NB4 (cell line): Measurements from ENCODE around the gene CTU2.

Experiments
- DNase-seq: peaks from one replicate; pipeline ENCODE4 v3.0.0; 2010; ENCODE audit warnings: low read depth
- H3K4me3 ChIP-seq: one replicate; pipeline ENCODE4 v1.5.1; 2011; ENCODE audit warnings: mild to moderate bottlenecking, low read depth, low read length, moderate library complexity
- CTCF ChIP-seq: IDR thresholded peaks from one replicate; pipeline ENCODE4 v1.5.1; 2012; ENCODE audit warnings: low read depth, low read length
- MAX ChIP-seq: IDR thresholded peaks from 2 replicates; pipeline ENCODE4 v1.6.1; 2011; ENCODE audit warnings: low read depth, low read length
- MYC ChIP-seq: IDR thresholded peaks from 2 replicates; pipeline ENCODE4 v1.6.1; 2011; ENCODE audit warnings: low read depth, low read length
- POLR2A ChIP-seq: IDR thresholded peaks from 2 replicates; pipeline ENCODE4 v1.6.1; 2011; ENCODE audit warnings: mild to moderate bottlenecking; ENCODE audit not compliant: insufficient read length; ENCODE audit errors: extremely low read depth

Gene CTU2

GRCh38 chr16:88732172-88732960 lies 26.1 kb downstream of the CTU2 start:
- TF ChIP-seq CTCF (no peak), MYC (no peak), POLR2A (no peak), MAX (no peak)
- no peak for DNase-seq
- no peak overlapping the region for H3K4me3 ChIP-seq

- TF ChIP-seq MYC, result no peak
- no peak for TF ChIP-seq POLR2A
- TF ChIP-seq MAX, result no peak
- no peak for TF ChIP-seq CTCF
- no peak overlapping the region for H3K4me3 ChIP-seq
- no peak for DNase-seq
Observed at GRCh38 chr16:88732961-88733294, 26.6 kb downstream of the CTU2 start.

GRCh38 chr16:88733630-88734360 lies 27.5 kb downstream of the CTU2 start:
- TF ChIP-seq POLR2A, result no peak
- TF ChIP-seq MYC, result no peak
- no peak for TF ChIP-seq MAX
- no peak for TF ChIP-seq CTCF
- no peak overlapping the region for H3K4me3 ChIP-seq
- no peak for DNase-seq

- no peak for DNase-seq
- H3K4me3 ChIP-seq, result no peak overlapping the region
- no peak for TF ChIP-seq CTCF
- no peak for TF ChIP-seq MAX
- no peak for TF ChIP-seq POLR2A
- TF ChIP-seq MYC, result no peak
Observed at GRCh38 chr16:88734361-88734728, 28.0 kb downstream of the CTU2 start.

GRCh38 chr16:88735121-88735520 lies 28.8 kb downstream of the CTU2 start:
- TF ChIP-seq MYC (no peak), POLR2A (no peak), MAX (no peak), CTCF (no peak)
- no peak for DNase-seq
- H3K4me3 ChIP-seq, result no peak overlapping the region
